HG03342 (cell line): ENCODE measurements around the gene CREB3.

Experiments used
- ATAC-seq: cut with Tn5 transposase; IDR thresholded peaks from one replicate; pipeline ENCODE4 v1.9.1; 2021; ENCODE audit warnings: mild to moderate bottlenecking, moderate library complexity; ENCODE audit not compliant: unreplicated experiment

CREB3 gene

GRCh38 chr9:35732185-35732799 lies at the start of gene CREB3, which contains the start of gene TLN1:
Gene CREB3, plus strand, starts transcription at chr9:35732666. Its CDS starts 107 bp downstream, at chr9:35732773.
Gene TLN1, minus strand, starts transcription at chr9:35732195. Its CDS starts 6,501 bp downstream, at chr9:35725694.
- peak; percentile 79 for ATAC-seq

GRCh38 chr9:35683323-35683722 lies 49.1 kb upstream of the CREB3 start:
- ATAC-seq = no peak

GRCh38 chr9:35684921-35685320 lies 47.5 kb upstream of the CREB3 start:
- no peak for ATAC-seq

- no peak for ATAC-seq
These were observed 47.0 kb upstream of the CREB3 start for GRCh38 chr9:35685506-35685905.

GRCh38 chr9:35686222-35687203 lies 46.0 kb upstream of the CREB3 start:
- no peak for ATAC-seq

GRCh38 chr9:35687306-35687705 lies 45.2 kb upstream of the CREB3 start:
- ATAC-seq = no peak

GRCh38 chr9:35687972-35688557 lies 44.4 kb upstream of the CREB3 start:
- ATAC-seq = no peak

- no peak for ATAC-seq
These were observed 43.6 kb upstream of the CREB3 start for GRCh38 chr9:35688558-35689541.

GRCh38 chr9:35689542-35690293 lies 42.7 kb upstream of the CREB3 start, which contains the start of gene TPM2:
Gene TPM2, minus strand, starts transcription at chr9:35689925. Its CDS starts 108 bp downstream, at chr9:35689817.
- ATAC-seq = no peak

GRCh38 chr9:35690294-35690613 lies 42.2 kb upstream of the CREB3 start:
- ATAC-seq = no peak

- ATAC-seq = no peak
These were observed 41.7 kb upstream of the CREB3 start for GRCh38 chr9:35690614-35691333.

GRCh38 chr9:35691334-35691650 lies 41.2 kb upstream of the CREB3 start:
- ATAC-seq = no peak

- no peak for ATAC-seq
These were observed 40.6 kb upstream of the CREB3 start for GRCh38 chr9:35691757-35692301.

GRCh38 chr9:35695943-35696401 lies 36.5 kb upstream of the CREB3 start:
- no peak for ATAC-seq

- ATAC-seq = peak; percentile 70
These were observed 35.8 kb upstream of the CREB3 start for GRCh38 chr9:35696520-35697215.

GRCh38 chr9:35697486-35697885 lies 35.0 kb upstream of the CREB3 start:
- no peak for ATAC-seq

- no peak for ATAC-seq
These were observed 34.2 kb upstream of the CREB3 start for GRCh38 chr9:35698231-35698630.

GRCh38 chr9:35700031-35700430 lies 32.4 kb upstream of the CREB3 start:
- ATAC-seq = no peak
